A172 (cell line): ENCODE results near the gene CCDC80. TPM values are rescaled to one million over a fixed set of nuclear protein-coding genes. Genes with fewer than 3 reads are reported as not detected.
A peak's percentile ranks its signal among the peaks of the same experiment; 100 is the strongest.
"Not testable (repeated sequence)": the region's sequence is repeated elsewhere in the genome, so short reads cannot be mapped to it uniquely, and the experiment has no call there.

Experiments
- DNase-seq: peaks from one replicate; pipeline ENCODE4 v3.0.0-alpha.2; 2015; ENCODE audit warnings: low spot score
- total RNA-seq: library from RNA; depleted of rRNA; stranded (reverse); fragments of >200 nt; shearing (Covaris generic); gene quantifications from 2 replicates; pipeline ENCODE4 v1.2.3, GENCODE V29; 2014; rRNA removed

Gene CCDC80
- 24.4 and 56.8 TPM in 2 replicates for total RNA-seq

- DNase-seq, result peak; percentile 98
Observed at GRCh38 chr3:112640930-112641801, at the start of gene CCDC80. TSS of gene CCDC80 (minus strand) at chr3:112641143. CDS start at chr3:112639905, 1,238 bp downstream.

GRCh38 chr3:112689989-112690388 is 49.0 kb upstream of the CCDC80 start:
- DNase-seq, result no peak

- no peak for DNase-seq
Observed at GRCh38 chr3:112689385-112689784, 48.4 kb upstream of the CCDC80 start.

- DNase-seq, result peak; percentile 13
Observed at GRCh38 chr3:112688819-112689218, 47.9 kb upstream of the CCDC80 start.

- DNase-seq, result no peak
Observed at GRCh38 chr3:112688085-112688769, 47.3 kb upstream of the CCDC80 start.

- no peak for DNase-seq
Observed at GRCh38 chr3:112687616-112688015, 46.7 kb upstream of the CCDC80 start.

- DNase-seq, result no peak
Observed at GRCh38 chr3:112687211-112687610, 46.3 kb upstream of the CCDC80 start.

GRCh38 chr3:112685956-112686799 is 45.2 kb upstream of the CCDC80 start:
- no peak for DNase-seq

- no peak for DNase-seq
Observed at GRCh38 chr3:112685420-112685819, 44.5 kb upstream of the CCDC80 start.

- DNase-seq, result no peak
Observed at GRCh38 chr3:112682361-112682760, 41.4 kb upstream of the CCDC80 start.

GRCh38 chr3:112681822-112682325 is 40.9 kb upstream of the CCDC80 start:
- peak; percentile 49 for DNase-seq

GRCh38 chr3:112676659-112677234 is 35.8 kb upstream of the CCDC80 start:
- DNase-seq, result peak; percentile 95

GRCh38 chr3:112675943-112676535 is 35.1 kb upstream of the CCDC80 start:
- DNase-seq, result no peak

- no peak for DNase-seq
Observed at GRCh38 chr3:112675349-112675748, 34.4 kb upstream of the CCDC80 start.

GRCh38 chr3:112672716-112673541 is 32.0 kb upstream of the CCDC80 start:
- no peak for DNase-seq

GRCh38 chr3:112671930-112672715 is 31.2 kb upstream of the CCDC80 start:
- DNase-seq, result peak; percentile 85

GRCh38 chr3:112670824-112671223 is 29.9 kb upstream of the CCDC80 start:
- no peak for DNase-seq

- DNase-seq, result no peak
Observed at GRCh38 chr3:112667599-112667998, 26.7 kb upstream of the CCDC80 start.

- not testable (repeated sequence) for DNase-seq
Observed at GRCh38 chr3:112665009-112665408, 24.1 kb upstream of the CCDC80 start.
